PFSK-1 (cell line): Measurements from ENCODE around the gene UST.

ENCODE experiments used
- POLR2AphosphoS5 ChIP-seq: IDR thresholded peaks from 2 replicates; pipeline ENCODE4 v1.6.1; 2012; ENCODE audit warnings: low read depth, mild to moderate bottlenecking, control low read depth, low read length, moderate library complexity
- REST ChIP-seq, 2 experiments: IDR thresholded peaks; 2 replicates each; pipeline versions ENCODE4 v1.6.1 to v1.8.0; 2011 to 2012; ENCODE audit warnings: low read depth in 2 of 2, low read length in 2 of 2, control low read depth in 1 of 2, inconsistent platforms in 1 of 2, mild to moderate bottlenecking in 1 of 2, moderate library complexity in 1 of 2; ENCODE audit not compliant: insufficient read depth in 1 of 2

DNA sequence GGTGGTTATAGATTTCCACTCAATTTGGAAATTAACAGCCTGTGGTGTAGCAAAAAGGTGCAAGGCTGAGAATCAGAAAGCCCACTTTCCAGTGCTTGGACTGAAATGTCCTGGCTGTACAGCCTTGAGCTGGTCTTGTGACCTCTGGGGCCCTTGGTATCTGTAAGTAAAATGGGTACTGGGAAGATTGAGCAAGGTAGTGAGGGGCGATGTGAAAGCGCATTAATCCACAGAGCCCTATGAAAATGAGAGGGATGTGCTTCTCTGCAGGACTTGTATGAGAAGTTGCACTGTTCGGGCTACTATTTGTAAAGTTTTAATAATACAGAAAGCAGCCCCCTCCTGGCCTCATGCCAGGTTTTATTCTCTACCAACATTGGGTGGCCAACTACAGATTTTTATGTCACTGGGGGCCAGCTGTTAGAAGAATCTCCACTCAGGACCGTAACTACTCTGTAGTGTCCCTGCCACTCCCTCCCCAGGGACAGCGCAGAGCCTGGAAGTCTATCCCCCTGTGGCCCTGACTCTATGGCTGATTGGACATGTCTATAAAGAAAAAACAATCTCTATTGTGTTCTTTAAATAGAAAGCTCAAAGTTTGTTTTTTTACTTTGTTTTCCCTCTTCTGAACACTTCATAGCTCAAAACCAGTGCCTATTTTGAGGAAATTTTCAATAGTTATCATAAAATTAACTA, 316.0 kb downstream of the UST start:
- no peak for TF ChIP-seq POLR2AphosphoS5
- TF ChIP-seq REST (IDR thresholded peaks at IDR 0.05; ENCODE audit: insufficient read depth in 1 of 2, low read depth in 2 of 2, low read length in 2 of 2) = no peak
